ENCODE results near the gene CEP57L1.
"Not testable (repeated sequence)": the region's sequence is repeated elsewhere in the genome, so short reads cannot be mapped to it uniquely, and the experiment has no call there.

Gene CEP57L1

DNA sequence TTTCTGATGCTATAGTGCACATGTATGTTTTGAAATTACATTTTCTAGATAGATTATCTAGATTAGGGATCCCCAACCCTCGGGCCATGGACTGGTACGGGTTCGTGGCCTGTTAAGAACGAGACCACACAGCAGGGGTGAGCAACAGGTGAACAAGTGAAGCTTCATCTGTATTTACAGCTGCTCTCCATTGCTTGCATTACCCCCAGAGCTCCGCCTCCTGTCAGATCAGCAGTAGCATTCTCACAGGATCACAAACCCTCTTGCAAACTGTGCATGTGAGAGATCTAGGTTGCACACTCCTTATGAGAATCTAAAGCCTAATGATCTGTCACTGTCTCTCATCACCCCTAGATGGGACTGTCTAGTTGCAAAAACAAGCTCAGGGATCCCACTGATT lies 10.4 kb downstream of the CEP57L1 start:
- DNase-seq (ENCODE audit: low spot score): no peak

DNA sequence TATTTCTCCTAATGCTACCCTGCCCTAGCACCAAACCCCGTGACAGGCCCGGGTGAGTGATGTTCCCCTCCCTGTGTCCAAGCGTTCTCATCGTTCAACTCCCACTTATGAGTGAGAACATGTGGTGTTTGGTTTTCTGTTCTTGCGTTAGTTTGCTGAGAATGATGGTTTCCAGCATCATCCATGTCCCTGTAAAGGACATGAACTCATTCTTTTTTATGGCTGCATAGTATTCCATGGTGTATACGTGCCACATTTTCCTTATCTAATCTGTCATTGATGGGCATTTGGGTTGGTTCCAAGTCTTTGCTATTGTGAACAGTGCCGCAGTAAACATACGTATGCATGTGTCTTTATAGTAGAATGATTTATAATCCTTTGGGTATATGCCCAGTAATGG lies 14.4 kb downstream of the CEP57L1 start:
- DNase-seq (ENCODE audit: low spot score): not testable (repeated sequence)

DNA sequence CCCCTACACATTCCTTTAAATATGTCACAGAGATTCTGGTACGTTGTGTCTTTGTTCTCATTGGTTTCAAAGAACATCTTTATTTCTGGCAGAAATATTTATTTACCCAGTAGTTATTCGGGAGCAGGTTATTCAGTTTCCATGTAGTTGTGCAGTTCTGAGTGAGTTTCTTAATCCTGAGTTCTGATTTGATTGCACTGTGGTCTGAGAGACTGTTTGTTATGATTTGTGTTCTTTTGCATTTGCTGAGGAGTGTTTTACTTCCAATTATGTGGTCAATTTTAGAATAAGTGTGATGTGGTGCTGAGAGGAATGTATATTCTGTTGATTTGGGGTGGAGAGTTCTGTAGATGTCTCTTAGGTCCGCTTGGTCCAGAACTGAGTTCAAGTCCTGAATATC lies 17.4 kb downstream of the CEP57L1 start:
- DNase-seq (ENCODE audit: low spot score): not testable (repeated sequence)

DNA sequence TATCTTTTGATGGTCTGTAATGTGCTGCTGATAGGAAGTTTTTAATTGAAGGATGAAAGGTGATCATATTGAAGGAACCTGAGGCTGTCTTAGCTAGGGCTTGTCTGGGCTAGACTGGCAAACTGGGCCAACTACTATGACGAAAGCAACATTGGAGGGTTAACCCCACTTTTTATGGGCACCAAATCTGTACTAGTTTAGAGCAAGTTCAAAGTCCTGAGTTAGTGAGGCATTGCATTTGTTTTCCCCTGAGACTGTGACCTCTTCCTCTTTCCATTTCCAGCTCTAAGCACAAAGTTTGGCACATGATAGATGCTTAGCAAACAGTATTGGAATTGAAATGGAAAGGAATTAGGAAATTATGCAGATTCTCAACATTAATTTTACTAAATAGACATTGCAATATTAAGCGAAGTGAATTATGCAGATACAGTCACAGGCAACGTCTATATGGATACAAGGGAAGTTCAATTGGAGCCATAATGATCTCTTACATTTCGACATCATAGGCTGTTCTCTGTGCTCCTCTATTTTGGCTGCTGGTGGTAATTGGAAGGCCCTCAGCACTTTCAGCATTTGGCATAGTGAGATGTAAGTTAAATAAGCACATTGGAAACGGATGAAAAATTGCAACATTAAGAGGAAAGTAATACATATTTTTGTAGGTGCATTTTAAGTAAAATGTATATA lies 22.2 kb downstream of the CEP57L1 start:
- no peak for DNase-seq (ENCODE audit: low spot score)

DNA sequence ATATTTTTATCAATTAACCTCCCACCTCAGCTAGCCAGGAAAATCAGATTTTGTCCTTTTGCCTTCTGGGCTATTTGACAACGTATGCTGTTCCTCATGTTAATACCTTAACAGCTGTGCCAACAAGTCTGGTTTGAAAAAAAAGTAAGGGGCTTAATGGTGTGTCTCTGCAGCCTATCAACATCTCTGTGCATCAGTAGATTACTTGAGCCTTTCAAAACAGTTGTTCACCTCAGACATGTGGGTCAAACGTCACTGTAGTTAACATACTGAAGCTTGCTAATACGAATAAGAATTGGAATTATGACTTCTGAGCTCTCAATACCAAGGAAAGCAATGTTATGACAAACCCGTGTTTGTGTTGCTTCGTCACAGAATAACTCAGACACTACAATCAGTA lies 23.0 kb downstream of the CEP57L1 start:
- no peak for DNase-seq (ENCODE audit: low spot score)

DNA sequence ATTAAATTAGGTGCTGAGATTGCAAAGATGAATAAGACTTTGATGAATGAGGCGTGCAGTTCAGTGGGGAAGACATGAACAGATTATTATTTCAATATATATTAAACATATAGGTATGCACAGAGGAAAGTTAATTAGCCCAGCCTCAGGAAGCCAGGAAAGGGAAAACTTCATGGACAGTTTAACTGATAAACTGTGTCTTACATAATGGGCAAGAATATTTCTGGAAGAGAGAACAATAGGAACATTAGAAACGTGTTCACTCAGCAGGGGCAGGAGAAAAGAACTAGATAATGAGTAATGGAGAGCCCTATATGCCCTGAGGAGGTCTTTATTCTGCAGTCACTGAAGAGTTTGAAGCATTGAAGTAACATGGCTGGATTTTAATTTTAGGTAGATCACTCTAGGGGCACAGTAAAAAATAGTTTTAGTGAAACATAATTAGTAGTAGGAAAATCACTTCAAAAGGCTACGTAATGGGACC lies 23.6 kb downstream of the CEP57L1 start:
- no peak for DNase-seq (ENCODE audit: low spot score)

DNA sequence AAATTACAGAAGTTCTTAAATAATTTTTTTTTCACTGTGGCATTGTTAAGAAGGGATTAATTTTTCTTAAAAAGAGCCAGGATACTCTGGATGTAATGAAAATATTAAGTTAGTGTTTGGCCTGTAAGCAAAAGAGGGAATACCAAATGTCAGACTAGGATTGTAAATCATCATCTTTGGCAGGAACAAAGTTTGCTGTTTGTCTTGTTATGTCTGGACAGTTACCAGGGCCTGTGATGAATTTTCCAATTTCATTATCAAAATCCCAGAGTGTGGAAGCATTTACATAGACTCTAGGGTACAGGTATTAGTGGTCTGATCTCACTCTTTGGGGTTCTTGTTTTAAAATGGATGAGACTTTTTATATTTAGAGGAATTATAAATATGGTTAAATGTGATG lies 26.1 kb downstream of the CEP57L1 start:
- no peak for DNase-seq (ENCODE audit: low spot score)

DNA sequence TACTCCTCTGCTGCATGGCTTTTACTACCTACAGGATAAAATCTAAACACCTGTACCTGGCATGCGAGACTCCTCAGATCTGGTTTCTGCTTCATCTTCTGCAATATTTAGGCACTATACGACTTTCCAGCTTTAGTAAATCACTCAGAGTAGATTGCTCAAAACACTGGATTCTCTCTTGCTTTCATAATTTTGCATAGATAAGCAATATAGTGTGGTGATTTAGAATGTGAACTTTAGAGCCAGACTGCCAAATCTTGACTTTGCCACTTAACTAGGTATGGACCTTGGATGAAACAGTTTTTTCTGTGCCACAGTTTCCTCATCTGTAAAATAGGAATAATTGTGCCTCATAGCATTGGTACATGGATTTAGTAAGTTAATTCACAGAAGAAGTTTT lies 28.9 kb downstream of the CEP57L1 start:
- no peak for DNase-seq (ENCODE audit: low spot score)

DNA sequence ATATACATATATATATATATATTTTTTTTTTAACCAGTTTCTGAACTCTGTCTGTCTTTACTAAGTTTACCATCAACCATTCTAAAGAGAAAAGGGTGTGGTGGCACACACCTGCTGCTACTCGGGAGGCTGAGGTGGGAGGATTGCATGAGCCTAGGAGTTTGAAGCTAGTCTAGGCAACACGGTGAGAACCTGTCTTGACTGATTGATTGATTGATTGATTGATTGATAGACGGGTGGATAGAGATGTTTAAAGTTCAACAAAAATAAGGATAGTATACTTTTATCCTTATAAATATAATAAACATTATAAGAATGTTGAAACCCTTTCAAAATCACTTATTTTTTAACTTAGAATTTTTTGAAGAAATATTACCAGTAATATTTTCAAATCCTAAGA lies 30.2 kb downstream of the CEP57L1 start:
- DNase-seq (ENCODE audit: low spot score): no peak

DNA sequence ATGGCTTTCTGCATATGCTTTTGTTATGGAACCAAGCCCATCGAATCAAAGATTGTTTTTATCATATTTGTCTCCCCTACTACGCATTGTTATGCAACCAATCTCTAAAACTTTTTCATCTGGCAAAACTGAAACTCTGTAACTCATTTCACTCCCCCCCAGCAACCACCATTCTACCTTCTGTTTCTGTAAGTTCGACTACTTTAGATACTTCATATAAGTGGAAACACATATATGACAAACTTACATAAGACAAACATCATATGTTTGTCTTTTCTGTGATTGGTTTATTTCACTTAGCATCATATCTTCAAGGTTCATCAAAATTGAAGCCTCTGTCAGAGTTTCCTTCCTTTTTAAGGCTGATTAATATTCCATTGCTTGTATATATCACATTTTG lies 34.8 kb downstream of the CEP57L1 start:
- no peak for DNase-seq (ENCODE audit: low spot score)

DNA sequence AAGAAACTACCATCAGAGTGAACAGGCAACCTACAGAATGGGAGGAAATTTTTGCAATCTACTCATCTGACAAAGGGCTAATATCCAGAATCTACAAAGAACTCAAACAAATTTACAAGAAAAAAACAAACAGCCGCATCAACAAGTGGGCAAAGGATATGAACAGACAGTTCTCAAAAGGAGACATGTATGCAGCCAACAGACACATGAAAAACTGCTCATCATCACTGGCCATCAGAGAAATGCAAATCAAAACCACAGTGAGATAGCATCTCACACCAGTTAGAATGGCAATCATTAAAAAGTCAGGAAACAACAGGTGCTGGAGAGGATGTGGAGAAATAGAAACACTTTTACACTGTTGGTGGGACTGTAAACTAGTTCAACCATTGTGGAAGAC lies 40.3 kb downstream of the CEP57L1 start:
- not testable (repeated sequence) for DNase-seq (ENCODE audit: low spot score)

DNA sequence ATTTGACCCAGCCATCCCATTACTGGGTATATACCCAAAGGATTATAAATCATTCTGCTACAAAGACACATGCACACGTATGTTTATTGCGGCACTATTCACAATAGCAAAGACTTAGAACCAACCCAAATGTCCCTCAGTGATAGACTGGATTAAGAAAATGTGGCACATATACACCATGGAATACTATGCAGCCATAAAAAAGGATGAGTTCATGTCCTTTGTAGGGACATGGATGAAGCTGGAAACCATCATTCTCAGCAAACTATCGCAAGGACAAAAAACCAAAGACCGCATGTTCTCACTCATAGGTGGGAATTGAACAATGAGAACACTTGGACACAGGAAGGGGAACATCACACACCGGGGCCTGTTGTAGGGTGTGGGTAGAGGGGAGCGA lies 40.7 kb downstream of the CEP57L1 start:
- DNase-seq (ENCODE audit: low spot score): not testable (repeated sequence)

DNA sequence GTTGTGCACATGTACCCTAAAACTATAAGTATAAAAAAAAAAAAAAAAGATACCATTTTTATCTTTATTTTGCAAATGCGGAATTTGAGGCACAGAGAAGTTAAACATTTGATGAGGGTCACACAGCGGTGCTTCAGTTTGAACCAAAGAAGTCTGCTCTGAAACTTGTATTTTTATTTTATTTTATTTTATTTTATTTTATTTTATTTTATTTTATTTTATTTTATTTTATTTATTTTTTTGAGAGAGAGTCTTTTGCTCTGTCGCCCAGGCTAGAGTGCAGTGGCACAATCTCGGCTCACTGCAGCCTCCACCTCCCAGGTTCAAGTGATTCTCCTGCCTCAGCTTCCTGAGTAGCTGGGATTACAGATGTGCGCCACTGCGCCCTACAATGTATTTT lies 41.2 kb downstream of the CEP57L1 start:
- not testable (repeated sequence) for DNase-seq (ENCODE audit: low spot score)

DNA sequence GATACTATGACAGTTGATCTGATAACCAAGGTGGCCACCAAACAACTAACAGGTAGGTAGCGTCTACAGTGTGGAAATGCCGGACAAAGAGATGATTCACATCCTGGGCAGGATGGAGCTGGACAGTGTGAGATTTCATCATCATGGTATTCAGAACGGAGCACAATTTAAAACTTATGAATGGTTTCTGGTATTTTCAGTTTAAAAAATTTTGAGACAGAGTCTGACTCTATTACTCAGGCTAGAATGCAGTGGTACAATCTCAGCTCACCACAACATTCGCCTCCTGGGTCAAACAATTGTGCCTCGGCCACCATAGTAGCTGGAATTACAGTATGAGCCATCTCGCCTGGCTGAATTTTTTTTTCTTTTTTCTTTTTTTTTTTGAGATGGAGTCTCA lies 43.8 kb downstream of the CEP57L1 start:
- peak; percentile 67 for DNase-seq (ENCODE audit: low spot score)

DNA sequence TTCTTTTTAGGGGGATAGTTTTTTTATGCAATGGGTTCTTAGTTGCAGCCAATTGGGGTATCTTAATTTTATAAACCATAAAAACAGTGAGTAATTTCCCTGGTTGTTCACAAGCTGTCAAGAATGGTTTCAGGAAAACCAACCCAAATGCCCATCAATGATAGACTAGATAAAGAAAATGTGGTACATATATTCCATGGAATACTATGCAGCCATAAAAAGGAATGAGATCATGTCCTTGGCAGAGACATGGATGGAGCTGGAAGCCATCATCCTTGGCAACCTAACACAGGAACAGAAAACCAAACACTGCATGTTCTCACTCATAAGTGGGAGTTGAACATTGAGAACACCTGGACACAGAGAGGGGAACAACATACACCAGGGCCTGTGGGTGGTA lies 46.8 kb downstream of the CEP57L1 start:
- not testable (repeated sequence) for DNase-seq (ENCODE audit: low spot score)

DNA sequence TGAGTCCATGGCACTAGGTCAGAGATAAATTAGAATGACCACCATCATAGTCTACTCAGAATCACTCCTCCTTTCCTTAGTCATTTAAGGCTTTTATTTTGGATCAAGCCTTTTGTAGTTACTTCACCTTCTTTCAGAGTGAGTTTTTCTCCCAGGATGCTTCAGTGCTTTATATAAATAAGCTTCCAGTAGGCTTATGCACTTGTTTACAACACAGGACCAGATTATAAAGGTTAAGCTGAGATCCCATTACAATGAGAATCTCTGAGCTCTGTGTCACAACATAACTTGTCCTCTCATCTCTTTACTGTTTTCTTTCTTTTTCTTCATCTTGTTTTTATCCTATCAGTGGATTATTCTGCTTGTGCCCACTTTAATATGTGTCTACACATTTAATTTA lies 47.9 kb downstream of the CEP57L1 start:
- no peak for DNase-seq (ENCODE audit: low spot score)

DNA sequence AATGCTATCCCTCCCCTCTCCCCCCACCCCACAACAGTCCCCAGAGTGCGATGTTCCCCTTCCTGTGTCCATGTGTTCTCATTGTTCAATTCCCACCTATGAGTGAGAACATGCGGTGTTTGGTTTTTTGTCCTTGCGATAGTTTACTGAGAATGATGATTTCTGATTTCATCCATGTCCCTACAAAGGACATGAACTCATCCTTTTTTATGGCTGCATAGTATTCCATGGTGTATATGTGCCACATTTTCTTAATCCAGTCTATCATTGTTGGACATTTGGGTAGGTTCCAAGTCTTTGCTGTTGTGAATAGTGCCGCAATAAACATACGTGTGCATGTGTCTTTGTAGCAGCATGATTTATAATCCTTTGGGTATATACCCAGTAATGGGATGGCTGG lies 52.9 kb downstream of the CEP57L1 start:
- DNase-seq (ENCODE audit: low spot score): not testable (repeated sequence)

DNA sequence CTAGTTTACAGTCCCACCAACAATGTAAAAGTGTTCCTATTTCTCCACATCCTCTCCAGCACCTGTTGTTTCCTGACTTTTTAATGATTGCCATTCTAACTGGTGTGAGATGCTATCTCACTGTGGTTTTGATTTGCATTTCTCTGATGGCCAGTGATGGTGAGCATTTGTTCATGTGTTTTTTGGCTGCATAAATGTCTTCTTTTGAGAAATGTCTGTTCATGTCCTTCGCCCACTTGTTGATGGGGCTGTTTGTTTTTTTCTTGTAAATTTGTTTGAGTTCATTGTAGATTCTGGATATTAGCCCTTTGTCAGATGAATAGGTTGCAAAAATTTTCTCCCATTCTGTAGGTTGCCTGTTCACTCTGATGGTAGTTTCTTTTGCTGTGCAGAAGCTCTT lies 53.4 kb downstream of the CEP57L1 start:
- DNase-seq (ENCODE audit: low spot score): not testable (repeated sequence)

DNA sequence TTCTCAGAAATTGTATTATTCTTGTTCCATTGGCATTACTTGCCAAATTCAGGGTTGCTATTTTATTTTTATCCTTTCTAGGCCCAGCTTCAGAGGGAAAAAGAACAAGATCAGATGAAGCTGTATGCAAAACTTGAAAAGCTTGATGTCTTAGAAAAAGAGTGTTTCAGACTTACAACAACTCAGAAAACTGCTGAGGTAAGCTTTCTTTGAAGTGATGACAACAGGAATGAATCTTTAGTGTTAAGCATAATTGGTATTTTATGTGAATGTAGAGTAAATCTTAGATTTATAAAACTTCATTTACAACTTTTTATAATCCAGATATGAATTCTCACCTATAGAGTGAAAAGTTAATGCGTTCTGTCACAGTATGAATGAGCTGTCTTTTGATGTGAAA lies 58.4 kb downstream of the CEP57L1 start:
- DNase-seq (ENCODE audit: low spot score): no peak

DNA sequence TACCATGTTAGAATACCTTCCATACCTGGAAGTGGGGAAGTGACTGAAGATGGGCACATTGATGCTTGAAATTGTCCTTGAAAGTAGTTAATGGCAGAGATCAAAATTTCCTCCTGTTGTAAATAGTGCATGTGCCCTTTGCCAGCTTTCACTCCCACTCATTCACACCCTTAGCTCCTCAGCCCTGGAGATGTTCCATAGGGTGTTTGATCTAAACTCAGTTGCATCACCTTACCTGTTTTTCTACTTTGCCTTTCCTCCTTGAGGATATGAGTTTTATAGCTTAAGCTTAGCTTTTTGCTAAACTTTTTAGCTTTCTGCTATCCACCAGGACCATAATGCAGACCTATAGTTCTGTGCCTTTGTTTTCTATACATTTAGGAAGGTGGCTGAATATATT lies 69.0 kb downstream of the CEP57L1 start:
- DNase-seq (ENCODE audit: low spot score): no peak

DNA sequence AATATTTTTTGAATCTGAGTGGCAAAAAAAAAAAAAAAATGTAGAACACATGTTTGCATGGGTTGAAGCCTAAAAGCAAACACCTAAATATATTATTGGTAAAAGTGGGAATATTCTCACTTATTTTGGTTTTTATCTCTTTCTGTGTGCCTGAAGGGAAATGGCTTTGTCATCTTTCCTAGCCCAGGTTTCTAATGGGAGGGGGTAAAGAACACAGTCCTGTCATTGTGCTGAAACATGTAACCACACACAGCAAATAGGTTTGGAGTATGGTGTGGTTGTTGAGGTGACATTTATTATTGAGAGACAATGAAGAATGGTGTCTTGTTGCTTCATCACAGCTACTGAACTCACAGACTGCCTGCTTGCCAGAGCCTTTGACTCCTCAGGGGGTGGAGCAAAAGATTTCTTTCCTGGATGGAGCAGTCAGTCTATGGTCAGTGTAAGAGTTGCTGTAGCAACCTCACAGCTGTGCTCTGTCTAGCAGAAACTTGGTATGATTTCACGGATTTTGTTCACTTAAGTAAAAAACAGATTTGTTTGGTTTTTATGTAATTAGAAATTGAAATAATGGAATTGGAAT lies 70.2 kb downstream of the CEP57L1 start:
- peak; percentile 59 for DNase-seq (ENCODE audit: low spot score)

DNA sequence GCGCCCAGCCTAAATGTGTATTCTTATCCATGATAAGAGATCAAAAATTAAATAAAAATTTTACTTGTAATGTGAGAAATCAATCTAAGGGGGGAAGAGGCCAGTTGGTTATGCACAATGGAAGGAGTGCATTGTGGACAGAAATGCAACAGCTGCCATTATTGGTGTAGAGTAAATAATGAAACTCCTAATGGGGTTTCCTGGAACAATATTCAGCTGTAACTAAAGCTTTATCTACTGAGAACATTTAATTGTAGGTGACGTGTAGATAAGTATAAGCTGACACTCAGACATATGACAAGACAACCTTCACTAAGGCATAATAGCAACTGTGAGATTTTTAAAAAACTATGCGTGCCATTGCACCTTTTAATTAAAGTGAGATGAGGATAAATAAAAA lies 71.4 kb downstream of the CEP57L1 start:
- DNase-seq (ENCODE audit: low spot score): no peak

DNA sequence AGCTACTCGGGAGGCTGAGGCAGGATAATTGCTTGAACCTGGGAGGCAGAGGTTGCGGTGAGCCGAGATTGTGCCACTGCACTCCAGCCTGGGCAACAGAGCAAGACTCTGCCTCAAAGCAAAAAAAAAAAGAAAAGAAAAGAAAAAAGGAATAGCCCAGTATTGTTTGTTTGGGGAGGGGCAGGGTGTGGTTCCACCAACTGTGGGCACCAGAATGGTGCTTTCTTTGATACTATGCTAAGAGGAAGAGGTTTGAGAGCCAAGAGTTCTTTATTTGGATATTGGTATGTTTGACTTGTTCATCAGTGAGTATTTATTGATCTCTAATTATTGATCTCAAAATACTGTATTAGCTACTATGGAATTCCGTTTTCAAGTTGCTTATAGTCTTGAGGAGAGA lies 72.3 kb downstream of the CEP57L1 start:
- DNase-seq (ENCODE audit: low spot score): no peak

DNA sequence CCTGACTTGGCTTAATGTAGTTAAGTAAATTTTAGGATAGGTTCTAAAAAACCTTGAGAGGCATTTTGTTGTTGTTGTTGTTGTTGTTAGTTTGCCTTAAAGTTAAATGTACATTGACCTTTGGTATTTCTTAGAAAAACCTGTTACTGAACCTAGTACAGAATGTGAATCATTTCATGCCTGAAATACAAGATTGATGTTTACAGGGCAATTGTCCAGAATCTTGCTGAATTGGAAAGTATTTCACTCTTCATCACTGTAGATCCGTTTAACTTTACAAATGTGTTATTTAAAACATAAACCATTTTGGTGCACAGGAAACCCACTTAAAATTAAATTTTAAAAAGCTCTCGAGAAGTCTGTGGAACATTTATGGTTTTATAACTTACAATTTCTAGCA lies 75.0 kb downstream of the CEP57L1 start:
- DNase-seq (ENCODE audit: low spot score): no peak

All from kidney tubule cell (primary cell).